Immature natural killer cell (primary cell): ENCODE data around the gene MFAP2. TPM values are rescaled to one million over a fixed set of nuclear protein-coding genes. Genes with fewer than 3 reads are reported as not detected.

Experiments
- DNase-seq, 3 donors: peaks; one replicate each; pipeline ENCODE4 v3.0.0; 2022; ENCODE audit warnings: mixed read lengths in 1 of 3
- H3K27ac Mint-ChIP-seq, 6 donors: one replicate each; pipeline ENCODE4 v1.8.0; 2020; ENCODE audit warnings: mixed read lengths in 6 of 6, mild to moderate bottlenecking in 5 of 6, inconsistent platforms in 4 of 6, moderate library complexity in 3 of 6
- H3K27me3 Mint-ChIP-seq, 3 donors: one replicate each; pipeline ENCODE4 v1.8.0; 2020 to 2021; ENCODE audit warnings: low read depth in 3 of 3, mild to moderate bottlenecking in 3 of 3, mixed read lengths in 3 of 3, moderate library complexity in 3 of 3, inconsistent platforms in 1 of 3
- H3K36me3 Mint-ChIP-seq, 3 donors: one replicate each; pipeline ENCODE4 v1.8.0; 2020; ENCODE audit warnings: mixed read lengths in 3 of 3, inconsistent platforms in 2 of 3, mild to moderate bottlenecking in 2 of 3
- H3K4me1 Mint-ChIP-seq, 2 donors: one replicate each; pipeline ENCODE4 v1.8.0; 2020; ENCODE audit warnings: inconsistent platforms in 2 of 2, mild to moderate bottlenecking in 2 of 2, mixed read lengths in 2 of 2, moderate library complexity in 1 of 2
- H3K4me3 Mint-ChIP-seq, 5 donors: one replicate each; pipeline ENCODE4 v1.8.0; 2020; ENCODE audit warnings: mild to moderate bottlenecking in 5 of 5, mixed read lengths in 5 of 5, inconsistent platforms in 3 of 5, moderate library complexity in 3 of 5
- H3K9me3 Mint-ChIP-seq, 6 donors: one replicate each; pipeline ENCODE4 v1.8.0; 2020; ENCODE audit warnings: mild to moderate bottlenecking in 6 of 6, mixed read lengths in 6 of 6, inconsistent platforms in 4 of 6, moderate library complexity in 3 of 6
- polyA plus RNA-seq, 3 donors: library from polyadenylated mRNA; unstranded; fragments of 300-500 nt; fragmentation: Illumina TruSeq; gene quantifications; one replicate each; pipeline ENCODE4 v1.2.3, GENCODE V29; 2021

Gene MFAP2
- polyA plus RNA-seq, 3 donors from 2014 or later, result not detected

DNA sequence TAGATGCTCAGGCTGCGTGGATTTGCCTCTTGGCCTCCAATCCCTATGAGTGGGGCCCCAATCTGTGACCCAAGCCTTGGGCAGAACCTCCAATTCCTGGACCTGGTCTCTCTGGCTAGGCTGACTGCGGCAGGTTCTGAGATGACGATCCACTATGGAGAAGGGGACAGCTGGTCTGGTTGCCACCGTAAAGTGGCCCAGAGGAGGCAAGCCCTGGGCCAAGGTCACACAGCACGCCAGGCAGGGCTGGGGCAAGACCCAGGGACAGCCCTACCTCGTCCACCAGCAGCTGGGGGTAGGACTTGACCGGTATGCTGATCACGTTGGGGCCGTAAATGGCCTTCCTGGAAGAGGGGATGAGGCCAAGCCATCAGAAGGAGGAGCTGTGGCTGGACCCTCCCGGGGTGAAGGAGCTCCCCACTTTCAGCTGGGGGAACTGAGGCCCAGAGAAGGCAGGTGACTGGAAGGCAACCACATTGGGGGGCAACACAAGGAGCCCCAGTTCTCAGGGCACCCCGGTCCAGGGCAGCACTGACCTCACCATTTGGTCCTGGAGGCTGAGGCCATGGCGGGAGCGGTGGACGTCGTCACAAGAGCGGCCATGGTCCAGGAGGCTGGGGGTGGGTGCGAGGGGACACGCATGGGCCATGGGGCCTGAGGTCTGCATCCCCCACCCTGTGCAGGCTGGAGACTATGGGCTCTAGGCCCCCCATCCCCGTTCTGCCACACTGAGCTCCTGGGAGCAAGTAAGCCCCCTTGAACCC lies 21.5 kb upstream of the MFAP2 start:
- no peaks in the 10 kb centered on the region for H3K9me3 Mint-ChIP-seq
- H3K4me3 Mint-ChIP-seq, result no peak overlapping the region
- H3K27me3 Mint-ChIP-seq, result peaks cover 0 to 2% (median 0%) of the 10 kb centered on the region in 3 donors
- H3K4me1 Mint-ChIP-seq, result no peaks in the 10 kb centered on the region
- no peak overlapping the region for H3K27ac Mint-ChIP-seq
- DNase-seq, result no peak
- H3K36me3 Mint-ChIP-seq, result peaks cover 4 to 21% (median 5%) of the 10 kb centered on the region in 3 donors

DNA sequence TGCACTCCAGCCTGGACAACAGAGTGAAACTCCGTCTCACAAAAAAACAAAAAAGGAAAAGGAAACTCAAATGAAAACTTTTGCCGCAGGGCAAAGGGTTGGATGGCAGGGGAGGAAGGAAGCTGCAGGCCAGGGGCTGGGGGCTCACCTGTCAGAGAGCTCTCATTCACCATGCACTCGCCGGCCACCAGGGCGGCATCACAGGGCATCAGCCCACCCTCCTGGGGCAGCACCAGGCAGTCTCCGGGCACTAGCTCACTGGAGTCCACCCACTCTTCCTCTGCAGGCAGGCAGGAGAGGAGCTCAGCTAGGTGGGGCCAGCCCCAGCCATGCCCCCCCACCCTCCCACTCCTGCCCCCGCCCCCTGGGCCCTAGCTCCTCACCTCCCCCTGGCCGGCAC lies 19.4 kb upstream of the MFAP2 start:
- Mint-ChIP-seq H3K4me3 (no peak overlapping the region), H3K27me3 (peaks cover 0 to 2% (median 0%) of the 10 kb centered on the region in 3 donors), H3K9me3 (no peaks in the 10 kb centered on the region), H3K36me3 (peaks cover 5 to 24% (median 7%) of the 10 kb centered on the region in 3 donors), H3K27ac (no peak overlapping the region), H3K4me1 (no peaks in the 10 kb centered on the region)
- DNase-seq, result no peak

GRCh38 chr1:16998589-16998988 lies 18.2 kb upstream of the MFAP2 start:
- no peaks in the 10 kb centered on the region for H3K4me1 Mint-ChIP-seq
- peaks cover 5 to 25% (median 8%) of the 10 kb centered on the region in 3 donors for H3K36me3 Mint-ChIP-seq
- H3K9me3 Mint-ChIP-seq, result no peaks in the 10 kb centered on the region

DNA sequence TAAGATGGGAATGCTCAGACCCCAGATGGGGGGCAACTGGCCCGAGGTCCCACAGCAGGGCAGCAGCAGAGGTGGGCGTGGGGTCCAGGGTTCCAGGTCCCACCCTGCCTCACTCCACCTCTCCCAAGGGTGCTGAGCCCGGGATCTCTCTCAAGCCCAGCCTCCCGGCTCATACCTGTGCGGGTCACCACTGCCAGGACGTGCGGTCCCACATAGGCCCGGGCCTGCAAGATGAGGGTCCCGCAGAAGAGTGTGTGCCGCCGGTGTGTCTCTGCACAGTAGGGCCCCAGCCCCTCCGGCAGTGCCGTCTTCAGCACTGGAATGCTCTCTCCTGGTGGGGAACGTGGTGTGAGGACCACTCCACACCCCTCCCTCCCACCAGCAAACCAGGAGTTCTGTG lies 16.4 kb upstream of the MFAP2 start:
- no peak for DNase-seq
- no peak overlapping the region for H3K27ac Mint-ChIP-seq
- H3K4me3 Mint-ChIP-seq, result no peak overlapping the region
- no peaks in the 10 kb centered on the region for H3K4me1 Mint-ChIP-seq
- peaks cover 5 to 23% (median 8%) of the 10 kb centered on the region in 3 donors for H3K36me3 Mint-ChIP-seq
- no peaks in the 10 kb centered on the region for H3K9me3 Mint-ChIP-seq
- H3K27me3 Mint-ChIP-seq, result no peaks in the 10 kb centered on the region

More at GRCh38 chr1:16998589-16998988, 18.2 kb upstream of the MFAP2 start:
- H3K4me3 Mint-ChIP-seq, result no peak overlapping the region
- no peaks in the 10 kb centered on the region for H3K27me3 Mint-ChIP-seq
- DNase-seq, result no peak
- no peak overlapping the region for H3K27ac Mint-ChIP-seq

DNA sequence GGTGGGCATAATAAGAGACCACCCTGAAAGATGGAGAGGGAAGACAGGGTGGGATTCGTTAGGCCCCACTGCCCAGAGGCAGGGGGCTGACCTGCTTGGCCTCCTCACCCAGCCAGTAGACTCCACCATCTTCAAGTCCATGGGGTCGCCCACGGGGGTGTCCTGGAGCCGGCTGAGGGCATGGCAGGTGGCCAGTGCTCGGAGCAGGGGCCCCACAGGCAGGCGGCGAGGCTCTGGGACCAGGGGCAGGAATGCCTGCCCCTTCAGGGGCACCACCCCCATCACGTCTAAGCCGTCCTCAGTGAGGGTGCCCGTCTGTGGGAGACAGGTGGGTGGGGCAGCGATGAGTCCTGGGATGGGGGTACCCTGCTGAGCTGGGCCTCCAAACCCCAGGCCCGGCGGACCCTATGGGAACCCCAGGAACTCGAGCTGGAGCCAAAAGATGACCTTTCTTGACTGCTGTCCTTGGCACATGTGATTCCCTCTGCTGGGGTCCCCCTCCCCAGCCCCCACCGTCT lies 13.2 kb upstream of the MFAP2 start:
- H3K9me3 Mint-ChIP-seq, result no peaks in the 10 kb centered on the region
- H3K4me1 Mint-ChIP-seq, result no peaks in the 10 kb centered on the region
- H3K4me3 Mint-ChIP-seq, result no peak overlapping the region
- H3K27ac Mint-ChIP-seq, result no peak overlapping the region
- H3K36me3 Mint-ChIP-seq, result peaks cover 3 to 11% (median 7%) of the 10 kb centered on the region in 3 donors
- no peak for DNase-seq
- H3K27me3 Mint-ChIP-seq, result peaks cover 0 to 2% (median 0%) of the 10 kb centered on the region in 3 donors

DNA sequence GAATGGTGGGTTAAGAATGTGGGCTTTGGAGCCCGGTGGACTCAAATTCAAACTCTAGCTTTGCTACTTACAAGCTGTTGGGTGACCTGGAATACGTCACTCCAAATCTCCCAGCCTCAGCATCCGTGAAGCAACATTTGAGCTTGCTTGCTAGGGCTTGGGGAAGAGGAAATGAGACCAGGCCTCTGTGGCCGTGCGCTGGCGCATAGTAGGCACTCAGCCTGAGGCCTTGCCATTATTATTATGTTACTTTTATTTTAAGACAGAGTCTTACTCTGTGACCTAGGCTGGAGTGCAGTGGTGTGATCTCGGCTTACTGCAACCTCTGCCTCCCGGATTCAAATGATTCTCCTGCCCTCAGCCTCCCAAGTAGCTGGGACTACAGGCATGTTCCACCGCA lies 12.3 kb upstream of the MFAP2 start:
- H3K36me3 Mint-ChIP-seq, result peaks cover 0 to 8% (median 4%) of the 10 kb centered on the region in 3 donors
- no peaks in the 10 kb centered on the region for H3K4me1 Mint-ChIP-seq
- DNase-seq, result no peak
- peaks cover 0 to 2% (median 0%) of the 10 kb centered on the region in 3 donors for H3K27me3 Mint-ChIP-seq
- no peaks in the 10 kb centered on the region for H3K9me3 Mint-ChIP-seq
- no peak overlapping the region for H3K27ac Mint-ChIP-seq
- no peak overlapping the region for H3K4me3 Mint-ChIP-seq

DNA sequence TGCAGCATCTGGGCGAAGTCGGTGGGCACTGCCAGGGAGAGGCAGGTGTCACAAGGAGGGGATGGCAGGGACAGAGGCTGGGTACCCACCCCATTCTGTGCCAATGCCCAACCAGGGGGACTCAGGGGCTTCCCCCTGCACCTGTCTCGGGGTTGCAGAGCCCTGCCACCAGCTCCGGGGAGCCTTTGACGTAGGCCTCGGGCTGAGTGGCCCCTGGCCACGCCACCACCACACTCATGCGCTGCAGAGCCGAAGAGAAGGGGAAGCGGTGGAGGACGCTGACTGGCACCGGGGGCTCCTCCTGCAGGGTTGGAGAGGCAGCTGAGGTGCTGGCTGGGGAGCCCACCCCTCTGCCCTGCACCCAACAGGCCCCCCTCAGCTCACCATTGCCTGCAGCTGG lies 11.7 kb upstream of the MFAP2 start:
- Mint-ChIP-seq H3K36me3 (peaks cover 0 to 8% (median 4%) of the 10 kb centered on the region in 3 donors), H3K4me1 (no peaks in the 10 kb centered on the region), H3K9me3 (no peaks in the 10 kb centered on the region), H3K4me3 (no peak overlapping the region), H3K27ac (no peak overlapping the region), H3K27me3 (peaks cover 0 to 2% (median 0%) of the 10 kb centered on the region in 3 donors)
- DNase-seq, result no peak

GRCh38 chr1:16991571-16991970 lies 11.2 kb upstream of the MFAP2 start:
- peaks cover 0 to 2% (median 2%) of the 10 kb centered on the region in 3 donors for H3K27me3 Mint-ChIP-seq

DNA sequence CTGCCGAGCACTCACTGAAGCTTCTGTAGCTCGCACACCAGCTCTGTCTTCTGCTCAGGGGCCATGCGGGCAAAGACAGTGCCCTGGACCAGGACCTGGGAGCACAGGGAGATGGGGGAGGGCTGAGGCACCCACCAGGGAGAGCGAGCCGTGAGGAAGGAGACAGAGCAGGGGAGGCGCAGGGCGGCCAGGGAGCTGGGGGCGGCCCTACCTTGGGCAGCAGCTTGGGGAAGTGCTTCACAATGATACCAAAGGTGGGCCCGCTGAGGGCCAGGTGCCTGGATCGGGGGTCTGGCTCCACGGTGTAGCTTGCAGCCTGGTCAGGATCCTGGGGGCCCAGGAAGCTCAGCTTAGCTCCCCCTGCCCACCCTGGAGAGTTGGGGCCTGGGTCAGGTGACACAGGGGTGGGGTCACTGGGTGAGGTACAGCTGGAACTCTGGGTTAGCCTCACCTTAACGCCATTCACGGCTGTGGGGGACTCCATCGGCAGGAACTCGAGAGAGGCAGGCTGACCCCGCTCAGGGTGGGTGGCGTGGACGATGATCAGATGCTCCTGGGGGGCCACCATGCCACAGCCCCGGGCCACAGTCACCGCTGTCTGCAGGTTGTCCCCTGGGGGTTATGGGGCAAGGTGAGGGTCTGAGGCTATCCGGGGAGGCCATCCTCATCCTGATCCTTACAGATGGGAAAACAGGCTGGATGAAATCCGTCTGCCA lies 9.4 kb upstream of the MFAP2 start:
- peaks cover under 1 to 8% (median 3%) of the 10 kb centered on the region in 3 donors for H3K36me3 Mint-ChIP-seq
- H3K9me3 Mint-ChIP-seq, result no peaks in the 10 kb centered on the region
- H3K4me3 Mint-ChIP-seq, result no peak overlapping the region
- H3K27me3 Mint-ChIP-seq, result peaks cover 0 to 3% (median 2%) of the 10 kb centered on the region in 3 donors
- H3K27ac Mint-ChIP-seq, result no peak overlapping the region
- no peak for DNase-seq
- no peaks in the 10 kb centered on the region for H3K4me1 Mint-ChIP-seq

More at GRCh38 chr1:16991571-16991970, 11.2 kb upstream of the MFAP2 start:
- Mint-ChIP-seq H3K27ac (no peak overlapping the region), H3K4me1 (no peaks in the 10 kb centered on the region), H3K36me3 (peaks cover 0 to 8% (median 4%) of the 10 kb centered on the region in 3 donors), H3K9me3 (no peaks in the 10 kb centered on the region), H3K4me3 (no peak overlapping the region)
- no peak for DNase-seq

GRCh38 chr1:16988210-16988609 lies 7.8 kb upstream of the MFAP2 start:
- H3K4me3 Mint-ChIP-seq, result no peak overlapping the region
- H3K27me3 Mint-ChIP-seq, result peaks cover 0 to 4% (median 3%) of the 10 kb centered on the region in 3 donors
- no peaks in the 10 kb centered on the region for H3K4me1 Mint-ChIP-seq
- no peaks in the 10 kb centered on the region for H3K9me3 Mint-ChIP-seq
- DNase-seq, result no peak
- no peak overlapping the region for H3K27ac Mint-ChIP-seq
- H3K36me3 Mint-ChIP-seq, result peaks cover 0 to 8% (median 7%) of the 10 kb centered on the region in 3 donors

DNA sequence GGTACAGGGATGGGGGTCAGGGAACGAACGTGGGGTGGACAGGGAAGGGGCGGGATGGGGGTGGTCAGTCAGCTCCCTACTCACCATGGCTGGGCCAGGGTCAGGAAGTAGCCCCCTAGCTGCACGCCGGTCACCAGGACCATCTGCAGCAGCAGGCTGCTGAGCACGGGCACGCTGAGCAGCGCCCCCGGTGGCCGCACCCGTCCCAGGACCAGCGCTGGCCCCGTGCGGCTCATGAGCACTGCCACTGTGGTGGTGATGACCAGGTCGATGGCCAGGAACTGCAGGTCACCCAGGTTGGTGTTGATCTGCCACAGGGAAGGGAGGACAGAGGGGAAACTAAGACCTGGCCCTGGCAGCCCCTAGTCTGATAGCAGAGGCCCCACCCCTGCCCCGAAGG lies 6.5 kb upstream of the MFAP2 start:
- Mint-ChIP-seq H3K4me1 (no peaks in the 10 kb centered on the region), H3K27ac (no peak overlapping the region), H3K27me3 (peaks cover 3 to 4% (median 4%) of the 10 kb centered on the region in 3 donors), H3K4me3 (no peak overlapping the region), H3K36me3 (peaks cover 0 to 8% (median 7%) of the 10 kb centered on the region in 3 donors), H3K9me3 (no peaks in the 10 kb centered on the region)
- no peak for DNase-seq

- no peaks in the 10 kb centered on the region for H3K9me3 Mint-ChIP-seq
- H3K36me3 Mint-ChIP-seq, result peaks cover 0 to 8% (median 7%) of the 10 kb centered on the region in 3 donors
- peaks cover 3 to 4% (median 4%) of the 10 kb centered on the region in 3 donors for H3K27me3 Mint-ChIP-seq
- no peak overlapping the region for H3K4me3 Mint-ChIP-seq
- H3K4me1 Mint-ChIP-seq, result peaks cover 0 to under 1% of the 10 kb centered on the region in 2 donors
- DNase-seq, result no peak
- no peak overlapping the region for H3K27ac Mint-ChIP-seq
Observed at GRCh38 chr1:16986560-16986959, 6.1 kb upstream of the MFAP2 start.

- H3K4me3 Mint-ChIP-seq, result no peak overlapping the region
- peaks cover 0 to 7% (median 4%) of the 10 kb centered on the region in 3 donors for H3K36me3 Mint-ChIP-seq
Observed at GRCh38 chr1:16986113-16986512, 5.7 kb upstream of the MFAP2 start.

GRCh38 chr1:16984717-16985116 lies 4.3 kb upstream of the MFAP2 start:
- DNase-seq, result no peak
- Mint-ChIP-seq H3K27ac (no peak overlapping the region), H3K4me3 (no peak overlapping the region), H3K9me3 (no peaks in the 10 kb centered on the region), H3K27me3 (peaks cover 5 to 12% (median 9%) of the 10 kb centered on the region in 3 donors), H3K36me3 (peaks cover 0 to 7% (median 4%) of the 10 kb centered on the region in 3 donors), H3K4me1 (peaks cover 8 to 11% of the 10 kb centered on the region in 2 donors)

More at GRCh38 chr1:16986113-16986512, 5.7 kb upstream of the MFAP2 start:
- Mint-ChIP-seq H3K4me1 (peaks cover 3 to 5% of the 10 kb centered on the region in 2 donors), H3K9me3 (no peaks in the 10 kb centered on the region), H3K27ac (no peak overlapping the region), H3K27me3 (peaks cover 5 to 9% (median 6%) of the 10 kb centered on the region in 3 donors)
- DNase-seq, result no peak
